GM13976 (cell line): ENCODE measurements around the gene RPRD2.
A peak's percentile ranks its signal among the peaks of the same experiment; 100 is the strongest.

Source experiments
- DNase-seq: peaks from one replicate; pipeline ENCODE4 v3.0.0; 2012; ENCODE audit warnings: low spot score
- in situ Hi-C: fragments of 300-500 bp; cut with MboI; formaldehyde crosslinking; loops from one replicate; pipeline ENCODE4 v1.12.0; 2022; ENCODE audit warnings: low sequenced_read_pairs, mixed read lengths, inconsistent platforms; ENCODE audit not compliant: unreplicated experiment
- TF ChIP-seq, protein P1 (sequence below): IDR thresholded peaks from 2 replicates; pipeline ENCODE4 v1.5.1; 2012; ENCODE audit warnings: borderline replicate concordance, mild to moderate bottlenecking; ENCODE audit not compliant: insufficient read depth; ENCODE audit errors: extremely low read depth, missing control alignments, control extremely low read depth

RPRD2 gene

DNA sequence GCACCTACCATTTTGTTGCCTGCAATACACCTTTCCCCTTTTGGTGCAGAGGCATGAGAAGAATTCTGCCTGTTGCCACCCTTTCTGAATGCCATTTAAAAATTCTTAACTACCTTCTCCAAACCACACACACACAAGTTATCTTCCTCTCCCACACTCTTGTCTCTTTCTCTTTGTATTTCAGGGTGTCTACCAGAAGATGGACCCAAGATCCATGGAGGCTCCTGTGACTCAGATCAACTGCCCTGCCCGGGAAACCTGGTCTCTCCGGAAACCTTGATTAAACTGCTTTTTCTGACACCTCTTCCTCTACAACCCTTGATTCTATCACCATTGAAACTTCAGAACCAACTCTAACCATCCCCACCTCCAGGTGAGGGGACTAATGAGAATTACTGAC lies 120.9 kb downstream of the RPRD2 start:
- in situ Hi-C loops: no loop called here
- TF ChIP-seq, protein P1, sequence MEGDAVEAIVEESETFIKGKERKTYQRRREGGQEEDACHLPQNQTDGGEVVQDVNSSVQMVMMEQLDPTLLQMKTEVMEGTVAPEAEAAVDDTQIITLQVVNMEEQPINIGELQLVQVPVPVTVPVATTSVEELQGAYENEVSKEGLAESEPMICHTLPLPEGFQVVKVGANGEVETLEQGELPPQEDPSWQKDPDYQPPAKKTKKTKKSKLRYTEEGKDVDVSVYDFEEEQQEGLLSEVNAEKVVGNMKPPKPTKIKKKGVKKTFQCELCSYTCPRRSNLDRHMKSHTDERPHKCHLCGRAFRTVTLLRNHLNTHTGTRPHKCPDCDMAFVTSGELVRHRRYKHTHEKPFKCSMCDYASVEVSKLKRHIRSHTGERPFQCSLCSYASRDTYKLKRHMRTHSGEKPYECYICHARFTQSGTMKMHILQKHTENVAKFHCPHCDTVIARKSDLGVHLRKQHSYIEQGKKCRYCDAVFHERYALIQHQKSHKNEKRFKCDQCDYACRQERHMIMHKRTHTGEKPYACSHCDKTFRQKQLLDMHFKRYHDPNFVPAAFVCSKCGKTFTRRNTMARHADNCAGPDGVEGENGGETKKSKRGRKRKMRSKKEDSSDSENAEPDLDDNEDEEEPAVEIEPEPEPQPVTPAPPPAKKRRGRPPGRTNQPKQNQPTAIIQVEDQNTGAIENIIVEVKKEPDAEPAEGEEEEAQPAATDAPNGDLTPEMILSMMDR: no peak
- no peak for DNase-seq

- peak; percentile 96 for DNase-seq
- TF ChIP-seq, protein P1: no peak
- in situ Hi-C loops: no loop called here
Observed at GRCh38 chr1:150486966-150487762, 123.2 kb downstream of the RPRD2 start, which contains the start of gene TARS2. TARS2 (plus strand) TSS chr1:150487419; CDS start chr1:150487451, 32 bp downstream.

- no peak for DNase-seq
- TF ChIP-seq, protein P1: no peak
- in situ Hi-C loops: no loop called here
Observed at GRCh38 chr1:150487763-150488115, 123.8 kb downstream of the RPRD2 start.

DNA sequence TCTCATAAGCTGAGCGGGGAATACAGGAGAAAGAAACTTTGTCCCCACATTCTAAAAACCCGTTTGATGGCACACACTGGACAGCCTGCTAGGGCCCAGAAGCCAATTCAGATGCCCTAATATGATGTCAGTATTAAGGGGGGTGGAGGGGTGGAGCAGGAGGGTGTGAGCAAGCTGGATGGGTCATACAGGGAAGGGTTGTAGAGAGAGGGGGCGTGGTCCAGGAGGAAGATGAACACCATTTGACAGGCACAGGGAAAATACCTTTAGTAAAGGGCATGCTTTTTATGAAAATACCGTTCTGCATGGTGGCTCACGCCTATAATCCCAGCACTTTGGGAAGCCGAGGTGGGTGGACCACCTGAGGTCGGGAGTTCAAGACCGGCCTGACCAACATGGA lies 129.2 kb downstream of the RPRD2 start:
- DNase-seq: no peak
- in situ Hi-C loops: no loop called here

DNA sequence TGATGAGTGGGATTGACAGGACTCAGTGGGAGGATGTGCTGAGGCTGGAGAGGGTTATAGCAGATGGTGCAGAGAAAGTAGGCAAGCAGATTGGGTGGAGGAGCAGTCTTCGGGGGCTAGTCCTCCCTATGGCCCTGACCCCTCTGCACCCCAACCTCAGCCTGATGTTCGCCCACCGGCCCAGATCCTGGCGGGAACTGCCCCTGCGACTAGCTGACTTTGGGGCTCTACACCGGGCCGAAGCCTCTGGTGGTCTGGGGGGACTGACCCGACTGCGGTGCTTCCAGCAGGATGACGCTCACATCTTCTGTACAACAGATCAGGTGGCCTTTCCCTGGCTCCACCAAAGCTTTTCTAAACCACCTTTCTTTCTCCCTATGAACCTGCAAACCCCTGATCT lies 134.4 kb downstream of the RPRD2 start:
- in situ Hi-C loops: no loop called here
- TF ChIP-seq, protein P1: no peak
- DNase-seq: no peak

More for the DNA sequence above, 129.2 kb downstream of the RPRD2 start:
- TF ChIP-seq, protein P1: no peak

DNA sequence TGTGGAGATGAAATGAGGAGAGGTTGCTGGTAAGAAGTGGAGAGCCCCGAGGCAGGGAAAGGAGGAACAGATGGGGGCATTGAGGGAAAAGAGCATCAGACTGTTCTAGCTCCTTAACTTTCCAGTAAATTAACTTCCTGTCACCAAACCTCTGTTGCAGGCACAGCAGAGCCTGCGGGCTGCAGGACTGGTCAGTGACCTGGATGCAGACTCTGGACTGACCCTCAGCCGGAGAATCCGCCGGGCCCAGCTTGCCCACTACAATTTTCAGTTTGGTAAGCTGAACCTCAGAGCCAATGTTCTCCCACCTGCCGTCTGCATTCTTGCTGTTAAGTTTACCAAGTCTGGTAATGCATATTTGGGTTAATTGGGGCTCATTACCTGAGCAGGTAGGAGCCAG lies 141.5 kb downstream of the RPRD2 start:
- in situ Hi-C loops: no loop called here
- DNase-seq: no peak
- TF ChIP-seq, protein P1: no peak
